HEK293T (cell line): Measurements from ENCODE around the gene HOXD4.

Source experiments
- LEF1 ChIP-seq: fragments of 450-650 bp; IDR thresholded peaks from 2 replicates; pipeline ENCODE4 v1.6.1; 2017; ENCODE audit warnings: mild to moderate bottlenecking, borderline replicate concordance
- SP1 ChIP-seq: fragments of 450-650 bp; IDR thresholded peaks from 2 replicates; pipeline ENCODE4 v1.6.1; 2017
- TARDBP ChIP-seq: fragments of 450-650 bp; IDR thresholded peaks from 2 replicates; pipeline ENCODE4 v1.6.1; 2016
- ZNF384 ChIP-seq: fragments of 450-650 bp; IDR thresholded peaks from 2 replicates; pipeline ENCODE4 v1.6.1; 2016

DNA sequence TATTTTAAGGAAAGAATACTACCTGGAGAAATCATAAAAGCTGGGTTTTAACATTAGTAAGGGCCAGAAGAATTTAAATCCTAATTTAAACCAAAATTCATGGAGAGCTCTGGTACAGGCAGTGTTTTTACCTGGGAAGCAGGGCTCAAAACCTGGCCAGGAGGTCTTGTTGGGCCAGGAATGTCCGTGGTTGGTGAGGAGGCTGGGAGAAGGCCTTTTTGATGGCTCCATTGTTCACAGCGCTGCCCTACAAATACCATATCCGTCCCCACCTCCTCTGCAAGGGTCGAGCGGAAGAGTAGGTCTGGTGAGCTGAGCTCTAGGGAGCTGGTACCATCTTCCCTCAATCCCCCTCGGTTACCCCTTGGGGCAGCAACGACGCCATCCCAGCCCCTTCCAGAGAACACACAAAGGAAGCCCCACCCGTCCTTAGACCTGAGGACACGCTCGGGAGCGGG lies 26.3 kb downstream of the HOXD4 start:
- no peak for TF ChIP-seq TARDBP
- TF ChIP-seq ZNF384: no peak
- TF ChIP-seq SP1: no peak
- TF ChIP-seq LEF1: no peak
